Measurements from ENCODE around the gene CTRL.

Gene CTRL

DNA sequence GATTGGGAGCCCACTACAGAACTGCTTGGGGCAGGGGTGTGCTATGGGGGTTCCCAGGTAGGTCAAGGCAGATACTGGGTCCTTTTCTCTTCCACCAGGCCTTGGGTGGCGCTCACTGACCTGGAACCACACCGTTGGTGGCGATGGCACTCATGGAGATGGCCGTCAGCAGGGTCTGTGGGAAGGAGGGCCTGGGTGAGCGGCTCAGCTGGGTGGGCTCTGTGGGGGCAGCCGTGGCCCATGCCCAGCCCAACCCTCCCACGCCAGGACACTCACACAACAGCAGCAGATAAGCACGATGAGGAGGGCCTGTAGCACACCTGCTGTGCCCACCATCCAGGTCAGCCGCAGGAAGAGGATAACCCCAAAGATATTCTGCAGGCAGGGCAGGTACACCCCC is 26.0 kb upstream of the CTRL start:
- H3K4me3 ChIP-seq (ENCODE audit: low read depth, low read length) = no peak overlapping the region
- no peaks in the 10 kb centered on the region for H3K9me3 ChIP-seq (ENCODE audit: severe bottlenecking)
- no peak for TF ChIP-seq CTCF (IDR thresholded peaks at IDR 0.05; ENCODE audit: low read depth, low read length)
- DNase-seq = no peak
- no peaks in the 10 kb centered on the region for H3K27me3 ChIP-seq (ENCODE audit: insufficient read depth, low read depth, severe bottlenecking)
- H3K36me3 ChIP-seq = peaks cover 6% of the 10 kb centered on the region; the same call in 1 of the 2 replicates
- H3K27ac ChIP-seq = no peak overlapping the region

GRCh38 chr16:67954421-67955196 is 22.9 kb upstream of the CTRL start:
- H3K4me3 ChIP-seq (ENCODE audit: low read depth, low read length) = no peak overlapping the region
- no peak overlapping the region for H3K27ac ChIP-seq
- no peak for DNase-seq
- no peak for TF ChIP-seq CTCF (IDR thresholded peaks at IDR 0.05; ENCODE audit: low read depth, low read length)
- H3K27me3 ChIP-seq (ENCODE audit: insufficient read depth, low read depth, severe bottlenecking) = no peaks in the 10 kb centered on the region
- H3K9me3 ChIP-seq (ENCODE audit: severe bottlenecking) = no peaks in the 10 kb centered on the region
- peaks cover 2% of the 10 kb centered on the region; the same call in 1 of the 2 replicates for H3K36me3 ChIP-seq

DNA sequence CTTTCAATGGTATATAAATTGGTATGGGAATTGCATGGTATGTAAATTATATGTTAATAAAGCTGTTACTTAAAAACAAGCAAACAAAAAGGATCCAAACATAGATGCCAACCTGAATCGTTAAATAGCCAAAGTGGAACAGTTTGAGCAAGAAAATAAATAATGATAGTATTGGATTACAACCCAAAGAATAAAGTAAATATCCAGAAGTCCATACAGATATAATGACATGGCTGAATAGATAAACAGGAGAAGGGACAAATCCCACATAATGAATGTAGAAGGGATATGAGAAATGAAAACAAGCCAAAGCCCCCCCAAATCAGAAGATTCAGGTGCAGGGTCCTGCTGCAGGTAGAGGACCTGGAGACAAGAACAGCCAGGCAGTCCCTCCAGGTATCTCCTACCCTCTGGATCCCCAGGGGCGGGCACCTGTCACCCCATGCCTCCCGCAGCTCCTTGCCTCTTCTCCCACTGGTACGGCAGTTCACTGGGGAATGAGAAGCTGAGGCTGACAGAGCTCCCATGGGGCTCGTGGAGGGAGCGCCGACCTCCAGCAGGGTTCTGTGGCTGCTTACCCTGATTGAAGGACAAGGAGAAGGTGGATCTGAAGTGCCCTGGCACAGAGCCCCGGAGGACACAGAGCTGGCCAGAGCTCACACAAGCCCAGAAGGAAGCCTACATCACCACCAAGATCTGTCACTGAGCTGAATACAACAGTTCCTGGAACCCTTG is 22.1 kb upstream of the CTRL start:
- no peak for DNase-seq
- no peak overlapping the region for H3K4me3 ChIP-seq (ENCODE audit: low read depth, low read length)
- no peaks in the 10 kb centered on the region for H3K9me3 ChIP-seq (ENCODE audit: severe bottlenecking)
- peaks cover 2% of the 10 kb centered on the region; the same call in 1 of the 2 replicates for H3K36me3 ChIP-seq
- no peak for TF ChIP-seq CTCF (IDR thresholded peaks at IDR 0.05; ENCODE audit: low read depth, low read length)
- no peaks in the 10 kb centered on the region for H3K27me3 ChIP-seq (ENCODE audit: insufficient read depth, low read depth, severe bottlenecking)
- H3K27ac ChIP-seq = no peak overlapping the region

GRCh38 chr16:67951485-67951884 is 19.8 kb upstream of the CTRL start:
- no peaks in the 10 kb centered on the region for H3K27me3 ChIP-seq (ENCODE audit: insufficient read depth, low read depth, severe bottlenecking)
- H3K9me3 ChIP-seq (ENCODE audit: severe bottlenecking) = no peaks in the 10 kb centered on the region
- no peak for TF ChIP-seq CTCF (IDR thresholded peaks at IDR 0.05; ENCODE audit: low read depth, low read length)
- no peak overlapping the region for H3K4me3 ChIP-seq (ENCODE audit: low read depth, low read length)
- DNase-seq = no peak
- no peak overlapping the region for H3K27ac ChIP-seq
- peaks cover 2% of the 10 kb centered on the region; the same call in 1 of the 2 replicates for H3K36me3 ChIP-seq

DNA sequence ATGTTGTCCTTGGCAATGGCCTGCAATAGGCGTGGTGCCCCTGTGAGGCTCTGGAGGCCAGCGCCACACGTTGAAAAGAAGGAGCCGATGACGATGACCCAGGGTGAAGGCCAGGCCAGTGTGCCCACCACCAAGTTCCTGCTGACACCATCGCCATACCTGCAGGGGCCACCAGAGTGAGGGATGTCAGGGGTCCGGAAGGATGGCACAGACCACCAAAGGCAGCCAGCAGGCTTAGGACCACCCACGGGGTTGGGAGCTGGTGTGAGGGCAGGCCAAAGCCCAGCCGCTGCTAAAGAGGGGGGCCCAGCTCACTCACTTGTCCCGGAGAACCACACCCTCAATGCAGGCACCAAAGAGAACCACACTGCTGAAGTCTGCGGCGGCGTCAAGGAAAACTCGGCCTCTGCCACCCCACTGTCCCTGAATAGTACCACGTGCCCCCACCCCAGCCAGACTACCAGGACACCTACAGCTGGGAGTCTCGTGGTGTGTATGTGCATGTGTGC is 18.7 kb upstream of the CTRL start:
- no peak for DNase-seq
- Histone ChIP-seq H3K27me3 (ENCODE audit: insufficient read depth, low read depth, severe bottlenecking) (no peaks in the 10 kb centered on the region), H3K9me3 (ENCODE audit: severe bottlenecking) (no peaks in the 10 kb centered on the region), H3K36me3 (peaks cover 2% of the 10 kb centered on the region; the same call in 1 of the 2 replicates), H3K27ac (no peak overlapping the region), H3K4me3 (ENCODE audit: low read depth, low read length) (no peak overlapping the region)
- no peak for TF ChIP-seq CTCF (IDR thresholded peaks at IDR 0.05; ENCODE audit: low read depth, low read length)

Measured in WERI-Rb-1 (cell line).